ENCODE measurements around the gene VGLL3. TPM values are rescaled to one million over a fixed set of nuclear protein-coding genes. Genes with fewer than 3 reads are reported as not detected.
"Not testable (repeated sequence)": the region's sequence is repeated elsewhere in the genome, so short reads cannot be mapped to it uniquely, and the experiment has no call there.

The VGLL3 gene
- total RNA-seq, 1 donor from 2014 or later, result 0.36 TPM

DNA sequence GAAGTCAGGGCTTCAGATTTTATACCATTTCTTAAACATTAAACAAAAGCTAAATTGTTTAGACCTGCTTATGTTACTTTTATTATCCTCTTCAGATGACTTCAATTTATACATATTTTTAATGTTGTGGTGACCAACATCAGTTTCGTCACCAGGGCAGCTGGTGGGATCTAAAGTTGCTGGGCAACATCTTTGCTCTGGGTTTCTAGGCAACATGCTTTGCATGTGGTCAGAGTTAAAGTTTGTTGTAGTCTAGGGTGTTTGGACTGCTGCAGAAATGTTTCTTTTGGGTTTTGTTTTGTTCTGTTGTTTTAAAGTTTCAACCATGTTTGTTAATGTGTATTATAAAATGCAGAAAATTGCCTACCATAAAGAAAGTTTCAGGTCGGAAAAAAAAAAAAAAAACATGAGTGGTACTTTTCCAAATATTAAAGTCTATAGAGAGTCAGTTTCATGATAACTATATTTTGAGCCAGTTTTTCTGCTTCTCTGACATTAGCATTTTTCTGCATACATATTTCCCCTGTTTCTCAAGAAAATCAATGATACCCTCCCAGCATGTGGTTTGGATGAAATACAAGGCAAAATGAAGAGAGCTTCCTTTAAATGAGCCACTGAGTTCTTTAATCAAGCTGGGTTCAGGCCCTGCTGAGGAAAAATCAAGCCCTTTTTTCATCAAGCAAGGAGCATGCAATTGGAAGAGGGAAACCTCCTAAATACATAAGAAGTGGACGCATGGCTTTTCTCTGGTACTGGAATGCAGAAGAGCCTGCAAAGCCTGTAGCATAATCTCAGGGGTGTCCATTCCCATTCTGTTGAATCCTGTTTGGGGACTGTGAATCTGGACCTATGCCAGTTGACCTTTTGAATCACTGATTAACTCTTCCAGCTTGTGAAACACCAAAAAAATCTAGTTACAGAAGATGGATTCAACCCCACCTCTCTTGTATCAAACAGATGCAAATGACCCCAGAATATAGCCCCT, 35.0 kb upstream of the VGLL3 start:
- Mint-ChIP-seq H3K4me3 (ENCODE audit: unreplicated experiment) (no peak overlapping the region), H3K27me3 (ENCODE audit: unreplicated experiment) (no peaks in the 10 kb centered on the region)

GRCh38 chr3:87017370-87017769, 26.4 kb upstream of the VGLL3 start:
- not testable (repeated sequence) for H3K27ac Mint-ChIP-seq (ENCODE audit: unreplicated experiment); H3K4me1 Mint-ChIP-seq (ENCODE audit: unreplicated experiment); H3K9me3 Mint-ChIP-seq (ENCODE audit: unreplicated experiment); H3K36me3 Mint-ChIP-seq (ENCODE audit: low read depth, unreplicated experiment); H3K27me3 Mint-ChIP-seq (ENCODE audit: unreplicated experiment); H3K4me3 Mint-ChIP-seq (ENCODE audit: unreplicated experiment); DNase-seq (ENCODE audit: low spot score)

More for the DNA sequence above, 35.0 kb upstream of the VGLL3 start:
- Mint-ChIP-seq H3K4me1 (ENCODE audit: unreplicated experiment) (no peaks in the 10 kb centered on the region), H3K36me3 (ENCODE audit: low read depth, unreplicated experiment) (no peaks in the 10 kb centered on the region), H3K9me3 (ENCODE audit: unreplicated experiment) (no peaks in the 10 kb centered on the region), H3K27ac (ENCODE audit: unreplicated experiment) (no peak overlapping the region)
- no peak for TF ChIP-seq CTCF (IDR thresholded peaks at IDR 0.05; ENCODE audit: unreplicated experiment)
- DNase-seq (ENCODE audit: low spot score), result no peak

GRCh38 chr3:87009271-87009670, 18.3 kb upstream of the VGLL3 start:
- no peak overlapping the region for H3K4me3 Mint-ChIP-seq (ENCODE audit: unreplicated experiment)
- no peaks in the 10 kb centered on the region for H3K4me1 Mint-ChIP-seq (ENCODE audit: unreplicated experiment)
- H3K36me3 Mint-ChIP-seq (ENCODE audit: low read depth, unreplicated experiment), result no peaks in the 10 kb centered on the region
- no peak for TF ChIP-seq CTCF (IDR thresholded peaks at IDR 0.05; ENCODE audit: unreplicated experiment)
- no peaks in the 10 kb centered on the region for H3K9me3 Mint-ChIP-seq (ENCODE audit: unreplicated experiment)
- DNase-seq (ENCODE audit: low spot score), result no peak
- no peak overlapping the region for H3K27ac Mint-ChIP-seq (ENCODE audit: unreplicated experiment)
- H3K27me3 Mint-ChIP-seq (ENCODE audit: unreplicated experiment), result no peaks in the 10 kb centered on the region

DNA sequence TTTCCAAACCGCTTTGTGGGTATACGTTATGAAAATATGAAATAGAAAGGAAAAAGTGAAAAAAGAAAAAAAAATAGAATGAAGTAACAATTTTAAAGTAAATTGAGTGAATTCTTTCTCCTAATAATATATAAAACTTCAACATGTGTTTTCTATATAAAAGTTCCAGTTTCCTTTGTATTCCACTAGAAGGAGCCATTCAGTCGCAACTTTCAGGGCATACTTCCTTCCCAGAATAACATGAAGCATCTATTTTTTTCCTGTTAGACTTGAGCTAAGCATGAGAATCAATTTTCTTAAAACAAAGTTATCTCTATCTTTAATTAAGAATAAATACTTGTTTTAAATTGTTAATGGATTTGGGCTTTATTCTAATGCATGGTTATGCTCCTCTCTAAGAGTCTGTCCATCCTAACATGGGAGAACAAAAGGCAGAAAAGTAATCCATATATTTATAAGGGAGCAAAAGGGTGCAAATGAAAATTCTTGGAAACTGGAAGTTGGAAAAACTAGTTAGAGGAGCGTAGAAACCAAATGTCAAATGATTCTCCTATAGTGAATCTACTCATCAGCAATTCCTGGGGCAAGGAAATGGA, 16.0 kb upstream of the VGLL3 start:
- Mint-ChIP-seq H3K4me1 (ENCODE audit: unreplicated experiment) (no peaks in the 10 kb centered on the region), H3K27me3 (ENCODE audit: unreplicated experiment) (no peaks in the 10 kb centered on the region), H3K27ac (ENCODE audit: unreplicated experiment) (no peak overlapping the region), H3K9me3 (ENCODE audit: unreplicated experiment) (no peaks in the 10 kb centered on the region), H3K36me3 (ENCODE audit: low read depth, unreplicated experiment) (no peaks in the 10 kb centered on the region), H3K4me3 (ENCODE audit: unreplicated experiment) (no peak overlapping the region)
- DNase-seq (ENCODE audit: low spot score), result no peak
- TF ChIP-seq CTCF (IDR thresholded peaks at IDR 0.05; ENCODE audit: unreplicated experiment), result no peak

DNA sequence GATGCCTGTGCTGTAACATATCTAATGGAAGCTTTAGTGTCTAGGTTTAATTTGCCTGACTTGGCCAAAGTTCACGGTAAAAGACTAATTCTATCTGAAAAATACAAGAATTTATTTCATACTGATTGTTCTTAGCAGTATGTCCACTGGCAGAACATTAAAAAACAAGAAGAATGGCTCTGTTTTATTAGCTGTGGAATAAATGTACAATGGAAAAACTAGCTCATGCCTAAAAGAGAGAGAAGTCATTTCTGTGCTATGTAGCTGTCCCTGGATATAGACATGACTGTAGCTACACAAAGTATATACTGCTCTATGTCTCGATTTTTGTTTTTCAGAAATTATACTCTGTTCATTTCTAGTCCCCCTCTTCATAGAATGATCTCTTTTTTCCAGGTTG, 13.9 kb upstream of the VGLL3 start:
- Mint-ChIP-seq H3K27ac (ENCODE audit: unreplicated experiment) (no peak overlapping the region), H3K27me3 (ENCODE audit: unreplicated experiment) (no peaks in the 10 kb centered on the region), H3K4me3 (ENCODE audit: unreplicated experiment) (no peak overlapping the region), H3K9me3 (ENCODE audit: unreplicated experiment) (no peaks in the 10 kb centered on the region), H3K4me1 (ENCODE audit: unreplicated experiment) (no peaks in the 10 kb centered on the region), H3K36me3 (ENCODE audit: low read depth, unreplicated experiment) (no peaks in the 10 kb centered on the region)
- no peak for DNase-seq (ENCODE audit: low spot score)
- TF ChIP-seq CTCF (IDR thresholded peaks at IDR 0.05; ENCODE audit: unreplicated experiment), result no peak

Measured in endothelial cell (in vitro differentiated cells).